ENCODE measurements around the gene KRT85. TPM values are rescaled to one million over a fixed set of nuclear protein-coding genes. Genes with fewer than 3 reads are reported as not detected.

Gene KRT85
- not detected for polyA plus RNA-seq (2013, experiment 1 of 2)
- polyA plus RNA-seq (2013, experiment 2 of 2) = not detected

DNA sequence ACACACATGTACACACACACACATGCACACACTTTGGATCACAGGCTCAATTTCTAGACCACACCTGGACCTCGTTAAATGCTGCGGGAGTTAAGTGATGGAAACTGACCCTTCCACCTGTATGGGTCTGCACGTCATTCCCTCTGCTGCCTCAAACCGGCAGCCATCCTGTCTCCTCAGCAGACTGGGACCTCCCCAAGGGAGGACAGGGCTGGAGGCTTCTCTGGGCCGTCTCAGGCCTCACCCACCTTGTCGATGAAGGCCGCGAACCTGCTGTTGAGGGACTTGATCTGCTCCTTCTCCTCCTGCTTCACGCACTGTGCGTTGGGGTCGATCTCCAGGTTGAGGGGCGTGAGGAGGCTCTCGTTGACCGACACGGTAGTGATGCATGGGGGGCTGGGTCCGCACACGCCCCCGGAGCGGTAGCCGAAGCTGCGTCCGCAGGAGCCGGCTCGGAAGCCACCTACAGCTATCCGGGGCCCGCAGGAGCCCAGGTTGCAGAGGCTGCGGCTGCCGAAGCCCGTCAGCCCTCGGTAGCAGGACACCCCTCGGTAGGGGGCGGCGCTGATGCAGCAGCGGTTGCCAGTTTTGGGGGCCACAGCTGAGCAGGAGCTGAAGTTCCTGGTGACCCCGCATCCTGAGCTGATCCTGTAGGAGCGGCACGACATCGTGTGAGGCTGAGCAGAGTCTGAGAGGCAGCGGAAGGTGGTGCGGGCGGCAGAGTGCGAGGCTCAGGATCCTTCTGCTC lies at the start of gene KRT85:
KRT85 (minus strand) TSS at position 744 of the 748 bp plus-strand sequence; CDS start at position 668, 76 bp downstream.
- peak within 1 kb of the TSS in 1 of 2 experiments; percentile 56 for H3K14ac ChIP-seq (ENCODE audit: low read length in 2 of 2)
- H3K23ac ChIP-seq (ENCODE audit: low read length in 2 of 2) = no peak within 1 kb of the TSS
- WGBS = 91% methylated on average over 42 of the region's 42 CpGs
- no peak within 1 kb of the TSS for H3K4me2 ChIP-seq (ENCODE audit: low read length, poor library complexity, severe bottlenecking)
- H2BK12ac ChIP-seq (ENCODE audit: low read length in 2 of 2) = no peak within 1 kb of the TSS
- no peak within 1 kb of the TSS for H4K8ac ChIP-seq (ENCODE audit: low read length)
- H2BK5ac ChIP-seq (ENCODE audit: low read depth, low read length, poor library complexity, severe bottlenecking) = no peak within 1 kb of the TSS
- H3K9me3 ChIP-seq (ENCODE audit: control insufficient read depth, low read length) = no peaks in the 10 kb centered on the region
- no peak within 1 kb of the TSS for H2BK15ac ChIP-seq (ENCODE audit: low read depth, poor library complexity, severe bottlenecking)
- H3K79me1 ChIP-seq (replicated peaks; ENCODE audit: low read length, poor library complexity, severe bottlenecking) = no peaks in the 10 kb centered on the region
- no peak within 1 kb of the TSS for H2BK120ac ChIP-seq (ENCODE audit: low read depth, low read length)
- DNase-seq = no peak
- H3K9ac ChIP-seq (ENCODE audit: low read length) = no peak within 1 kb of the TSS
- no peak within 1 kb of the TSS for H3K27ac ChIP-seq (ENCODE audit: low read length, poor library complexity, severe bottlenecking)
- H3K18ac ChIP-seq (ENCODE audit: low read depth in 1 of 2, low read length in 2 of 2) = no peak within 1 kb of the TSS
- peaks cover 9% of the 10 kb centered on the region for H3K4me1 ChIP-seq (ENCODE audit: control insufficient read depth, insufficient read depth, low read depth, low read length)
- no peak within 1 kb of the TSS for H2AK5ac ChIP-seq (ENCODE audit: low read length, severe bottlenecking)
- H3K27me3 ChIP-seq (ENCODE audit: control insufficient read depth in 1 of 2, insufficient read depth in 1 of 2, low read length in 2 of 2) = peaks cover 59 to 63% of the 10 kb centered on the region in 2 experiments
- H3K4me3 ChIP-seq (ENCODE audit: insufficient read depth in 1 of 2, low read depth in 1 of 2, low read length in 2 of 2) = no peak within 1 kb of the TSS
- H3K36me3 ChIP-seq (ENCODE audit: control insufficient read depth in 1 of 2, insufficient read depth in 2 of 2, low read depth in 1 of 2, low read length in 2 of 2) = no peaks in the 10 kb centered on the region
- no peak within 1 kb of the TSS for H2AFZ ChIP-seq (ENCODE audit: low read depth, low read length)
- H4K91ac ChIP-seq (ENCODE audit: low read length) = no peak within 1 kb of the TSS
- no peak within 1 kb of the TSS for H3K4ac ChIP-seq (ENCODE audit: low read depth in 1 of 2, low read length in 2 of 2)

GRCh38 chr12:52416795-52417194 lies 49.5 kb upstream of the KRT85 start:
- Histone ChIP-seq H3K23ac (ENCODE audit: low read length in 2 of 2) (no peak overlapping the region), H3K27me3 (ENCODE audit: control insufficient read depth in 1 of 2, insufficient read depth in 1 of 2, low read length in 2 of 2) (peaks cover 34 to 38% of the 10 kb centered on the region in 2 experiments), H2BK15ac (ENCODE audit: low read depth, poor library complexity, severe bottlenecking) (no peak overlapping the region), H3K79me1 (replicated peaks; ENCODE audit: low read length, poor library complexity, severe bottlenecking) (no peaks in the 10 kb centered on the region), H3K4me1 (ENCODE audit: control insufficient read depth, insufficient read depth, low read depth, low read length) (peaks cover 2% of the 10 kb centered on the region), H2BK5ac (ENCODE audit: low read depth, low read length, poor library complexity, severe bottlenecking) (no peak overlapping the region), H2AFZ (ENCODE audit: low read depth, low read length) (no peak overlapping the region), H3K18ac (ENCODE audit: low read depth in 1 of 2, low read length in 2 of 2) (no peak overlapping the region), H3K4me3 (ENCODE audit: insufficient read depth in 1 of 2, low read depth in 1 of 2, low read length in 2 of 2) (no peak overlapping the region), H3K4ac (ENCODE audit: low read depth in 1 of 2, low read length in 2 of 2) (no peak overlapping the region), H3K9me3 (ENCODE audit: control insufficient read depth, low read length) (no peaks in the 10 kb centered on the region), H2BK12ac (ENCODE audit: low read length in 2 of 2) (no peak overlapping the region), H2AK5ac (ENCODE audit: low read length, severe bottlenecking) (no peak overlapping the region), H4K91ac (ENCODE audit: low read length) (no peak overlapping the region), H3K27ac (ENCODE audit: low read length, poor library complexity, severe bottlenecking) (no peak overlapping the region), H3K9ac (ENCODE audit: low read length) (no peak overlapping the region), H2BK120ac (ENCODE audit: low read depth, low read length) (no peak overlapping the region), H3K4me2 (ENCODE audit: low read length, poor library complexity, severe bottlenecking) (no peak overlapping the region), H3K36me3 (ENCODE audit: control insufficient read depth in 1 of 2, insufficient read depth in 2 of 2, low read depth in 1 of 2, low read length in 2 of 2) (no peaks in the 10 kb centered on the region), H4K8ac (ENCODE audit: low read length) (no peak overlapping the region), H3K14ac (ENCODE audit: low read length in 2 of 2) (no peak overlapping the region)
- WGBS = 84% methylated on average over 1 of the region's 1 CpG
- no peak for DNase-seq

- no peak overlapping the region for H3K18ac ChIP-seq (ENCODE audit: low read depth in 1 of 2, low read length in 2 of 2)
- peaks cover 2% of the 10 kb centered on the region for H3K4me1 ChIP-seq (ENCODE audit: control insufficient read depth, insufficient read depth, low read depth, low read length)
- H3K36me3 ChIP-seq (ENCODE audit: control insufficient read depth in 1 of 2, insufficient read depth in 2 of 2, low read depth in 1 of 2, low read length in 2 of 2) = no peaks in the 10 kb centered on the region
- no peak overlapping the region for H3K4me2 ChIP-seq (ENCODE audit: low read length, poor library complexity, severe bottlenecking)
- no peak overlapping the region for H3K4me3 ChIP-seq (ENCODE audit: insufficient read depth in 1 of 2, low read depth in 1 of 2, low read length in 2 of 2)
- peak overlapping the region in 1 of 2 experiments; percentile 18 for H3K14ac ChIP-seq (ENCODE audit: low read length in 2 of 2)
- peak; percentile 81 for DNase-seq
- H2BK15ac ChIP-seq (ENCODE audit: low read depth, poor library complexity, severe bottlenecking) = no peak overlapping the region
- H2AK5ac ChIP-seq (ENCODE audit: low read length, severe bottlenecking) = no peak overlapping the region
- no peak overlapping the region for H2AFZ ChIP-seq (ENCODE audit: low read depth, low read length)
- H2BK12ac ChIP-seq (ENCODE audit: low read length in 2 of 2) = no peak overlapping the region
- WGBS = 74% methylated on average over 10 of the region's 10 CpGs
- peaks cover 29 to 35% of the 10 kb centered on the region in 2 experiments for H3K27me3 ChIP-seq (ENCODE audit: control insufficient read depth in 1 of 2, insufficient read depth in 1 of 2, low read length in 2 of 2)
- H4K8ac ChIP-seq (ENCODE audit: low read length) = no peak overlapping the region
- no peak overlapping the region for H3K23ac ChIP-seq (ENCODE audit: low read length in 2 of 2)
- H2BK5ac ChIP-seq (ENCODE audit: low read depth, low read length, poor library complexity, severe bottlenecking) = no peak overlapping the region
- H3K9ac ChIP-seq (ENCODE audit: low read length) = no peak overlapping the region
- H2BK120ac ChIP-seq (ENCODE audit: low read depth, low read length) = no peak overlapping the region
- no peak overlapping the region for H3K27ac ChIP-seq (ENCODE audit: low read length, poor library complexity, severe bottlenecking)
- no peaks in the 10 kb centered on the region for H3K9me3 ChIP-seq (ENCODE audit: control insufficient read depth, low read length)
- H3K4ac ChIP-seq (ENCODE audit: low read depth in 1 of 2, low read length in 2 of 2) = no peak overlapping the region
- no peak overlapping the region for H4K91ac ChIP-seq (ENCODE audit: low read length)
- H3K79me1 ChIP-seq (replicated peaks; ENCODE audit: low read length, poor library complexity, severe bottlenecking) = no peaks in the 10 kb centered on the region
These were observed 48.8 kb upstream of the KRT85 start for GRCh38 chr12:52415870-52416750.

DNA sequence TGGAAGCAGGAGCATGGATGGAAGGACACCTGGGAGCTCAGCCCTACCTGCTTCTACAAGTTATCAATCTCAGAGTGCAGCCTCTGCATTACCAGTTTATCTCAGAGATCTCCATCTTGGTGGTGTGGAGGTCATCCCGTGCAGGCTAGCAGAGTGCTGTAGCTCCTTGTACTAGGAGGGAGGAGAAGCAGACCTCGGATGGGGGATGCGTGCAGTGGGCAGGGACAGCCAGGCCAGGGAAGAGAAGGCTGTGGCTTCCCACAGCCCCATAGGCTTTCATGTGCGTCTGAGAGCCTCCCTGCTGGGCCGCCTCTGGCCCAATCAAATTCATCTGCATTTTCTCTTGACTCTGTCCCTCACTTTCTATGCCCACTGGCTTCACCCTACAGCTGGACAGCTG lies 47.7 kb upstream of the KRT85 start:
- no peak overlapping the region for H2BK5ac ChIP-seq (ENCODE audit: low read depth, low read length, poor library complexity, severe bottlenecking)
- no peak overlapping the region for H2BK12ac ChIP-seq (ENCODE audit: low read length in 2 of 2)
- no peak overlapping the region for H3K18ac ChIP-seq (ENCODE audit: low read depth in 1 of 2, low read length in 2 of 2)
- H2AFZ ChIP-seq (ENCODE audit: low read depth, low read length) = no peak overlapping the region
- H3K27me3 ChIP-seq (ENCODE audit: control insufficient read depth in 1 of 2, insufficient read depth in 1 of 2, low read length in 2 of 2) = peaks cover 23 to 31% of the 10 kb centered on the region in 2 experiments
- H3K79me1 ChIP-seq (replicated peaks; ENCODE audit: low read length, poor library complexity, severe bottlenecking) = no peaks in the 10 kb centered on the region
- no peak overlapping the region for H3K23ac ChIP-seq (ENCODE audit: low read length in 2 of 2)
- no peak overlapping the region for H3K4me2 ChIP-seq (ENCODE audit: low read length, poor library complexity, severe bottlenecking)
- H2AK5ac ChIP-seq (ENCODE audit: low read length, severe bottlenecking) = no peak overlapping the region
- no peak overlapping the region for H3K4me3 ChIP-seq (ENCODE audit: insufficient read depth in 1 of 2, low read depth in 1 of 2, low read length in 2 of 2)
- WGBS = 77% methylated on average over 5 of the region's 5 CpGs
- H4K91ac ChIP-seq (ENCODE audit: low read length) = no peak overlapping the region
- H3K14ac ChIP-seq (ENCODE audit: low read length in 2 of 2) = no peak overlapping the region
- H2BK15ac ChIP-seq (ENCODE audit: low read depth, poor library complexity, severe bottlenecking) = no peak overlapping the region
- no peak for DNase-seq
- no peak overlapping the region for H3K4ac ChIP-seq (ENCODE audit: low read depth in 1 of 2, low read length in 2 of 2)
- H3K36me3 ChIP-seq (ENCODE audit: control insufficient read depth in 1 of 2, insufficient read depth in 2 of 2, low read depth in 1 of 2, low read length in 2 of 2) = no peaks in the 10 kb centered on the region
- no peak overlapping the region for H3K9ac ChIP-seq (ENCODE audit: low read length)
- peaks cover 2% of the 10 kb centered on the region for H3K4me1 ChIP-seq (ENCODE audit: control insufficient read depth, insufficient read depth, low read depth, low read length)
- no peak overlapping the region for H3K27ac ChIP-seq (ENCODE audit: low read length, poor library complexity, severe bottlenecking)
- H2BK120ac ChIP-seq (ENCODE audit: low read depth, low read length) = no peak overlapping the region
- H4K8ac ChIP-seq (ENCODE audit: low read length) = no peak overlapping the region
- no peaks in the 10 kb centered on the region for H3K9me3 ChIP-seq (ENCODE audit: control insufficient read depth, low read length)
